HCT116 (cell line): Measurements from ENCODE around the gene SPG7. TPM values are rescaled to one million over a fixed set of nuclear protein-coding genes. Genes with fewer than 3 reads are reported as not detected.

Experiments
- ATAC-seq: fragments of 200-7000 bp; cut with Tn5 transposase; 2 replicates; pipeline ENCODE4 v1.9.1; 2020; ENCODE audit warnings: mild to moderate bottlenecking, moderate library complexity
- BruUV-seq: library from RNA; stranded (reverse); fragments of 400-500 nt; replicated peaks from 2 replicates; lab custom pipeline; 2021; lab: Mats Ljungman, UMichigan
- CTCF ChIA-PET: fragments of 300-600 bp; sonication (Branson Sonifier 250); formaldehyde crosslinking; loops from one replicate; lab custom pipeline; 2021; ENCODE audit warnings: antibody characterized with exemption; lab: Charles Lee
- POLR2A ChIA-PET: fragments of 300-600, 350-600 bp; sonication (Branson Sonifier 250); formaldehyde crosslinking; loops from one replicate; lab custom pipeline; 2021; ENCODE audit warnings: antibody characterized with exemption; lab: Charles Lee
- RAD21 ChIA-PET, 2 experiments: fragments of 300-600 bp; sonication (Branson Sonifier 250); formaldehyde crosslinking; loops; one replicate each; lab custom pipeline; 2023; ENCODE audit warnings: low total read pairs in 2 of 2; ENCODE audit not compliant: uncharacterized antibody in 2 of 2, unreplicated experiment in 2 of 2, low non-redundant PET in 1 of 2; lab: Charles Lee
- DNase-seq: peaks from one replicate; pipeline ENCODE4 v3.0.0-alpha.2; 2010; ENCODE audit warnings: low read depth, low spot score
- H2AFZ ChIP-seq: fragments of 200-600 bp; shearing (Covaris generic), sonication (generic); 2 replicates; pipeline ENCODE4 v1.6.1; 2017; ENCODE audit warnings: low read depth, mixed run types, mixed read lengths, antibody characterized with exemption, low read length; ENCODE audit not compliant: poor library complexity, severe bottlenecking
- H3K27ac ChIP-seq: 2 replicates; pipeline ENCODE4 v1.5.1; 2012; ENCODE audit warnings: low read depth, low read length
- H3K27me3 ChIP-seq: fragments of 200-600 bp; sonication (generic); 2 replicates; pipeline ENCODE4 v1.6.1; 2016; ENCODE audit warnings: mixed run types, low read length, mixed read lengths; ENCODE audit not compliant: insufficient read depth
- H3K36me3 ChIP-seq, 2 experiments: fragments of 200-500 bp in 1 of 2; fragments of 200-600 bp in 1 of 2; sonication (Bioruptor generic) in 1 of 2; sonication (generic) in 1 of 2; 2 replicates each; pipeline versions ENCODE4 v1.5.1 to v1.6.1; 2014 to 2016; ENCODE audit warnings: low read length in 2 of 2, inconsistent platforms in 1 of 2, mixed read lengths in 1 of 2, mixed run types in 1 of 2; ENCODE audit not compliant: insufficient read depth in 2 of 2, control insufficient read depth in 1 of 2
- H3K4me1 ChIP-seq, 2 experiments: fragments of 200-600 bp in 1 of 2; sonication (generic) in 1 of 2; 2 replicates each; pipeline versions ENCODE4 v1.5.1 to v1.6.1; 2012 to 2017; ENCODE audit warnings: low read length in 2 of 2, inconsistent platforms in 1 of 2, mild to moderate bottlenecking in 1 of 2, mixed read lengths in 1 of 2, mixed run types in 1 of 2, moderate library complexity in 1 of 2; ENCODE audit not compliant: insufficient read depth in 2 of 2, control insufficient read depth in 1 of 2
- H3K4me2 ChIP-seq: fragments of 200-600 bp; sonication (generic); 2 replicates; pipeline ENCODE4 v1.6.1; 2017; ENCODE audit warnings: mixed run types, low read length, mixed read lengths
- H3K4me3 ChIP-seq, 2 experiments: fragments of 200-600 bp in 1 of 2; sonication (generic) in 1 of 2; replicated peaks in 1 of 2; 2 replicates each; pipeline ENCODE4 v1.5.1; 2011 to 2016; ENCODE audit warnings: low read length in 2 of 2, control low read depth in 1 of 2, low read depth in 1 of 2, mild to moderate bottlenecking in 1 of 2, mixed read lengths in 1 of 2, mixed run types in 1 of 2
- H3K79me2 ChIP-seq: fragments of 200-600 bp; sonication (generic); 2 replicates; pipeline ENCODE4 v1.6.1; 2017; ENCODE audit warnings: mild to moderate bottlenecking, mixed run types, low read length, moderate library complexity, mixed read lengths; ENCODE audit not compliant: insufficient read depth
- H3K9ac ChIP-seq: fragments of 200-600 bp; sonication (generic); 2 replicates; pipeline ENCODE4 v1.6.1; 2016; ENCODE audit warnings: low read length, mixed read lengths
- H3K9me2 ChIP-seq: fragments of 200-600 bp; sonication (generic), shearing (Covaris generic); 2 replicates; pipeline ENCODE4 v1.6.1; 2017; ENCODE audit warnings: mixed run types, mild to moderate bottlenecking, moderate library complexity; ENCODE audit not compliant: insufficient read depth
- H3K9me3 ChIP-seq, 2 experiments: fragments of 200-500 bp in 1 of 2; fragments of 200-600 bp in 1 of 2; sonication (Bioruptor generic) in 1 of 2; sonication (generic) in 1 of 2; 2 replicates each; pipeline ENCODE4 v1.6.1; 2014 to 2017; ENCODE audit warnings: low read length in 2 of 2, mixed read lengths in 2 of 2, inconsistent platforms in 1 of 2, low read depth in 1 of 2, mild to moderate bottlenecking in 1 of 2, mixed run types in 1 of 2, moderate library complexity in 1 of 2; ENCODE audit not compliant: control insufficient read depth in 1 of 2, insufficient read depth in 1 of 2
- H4K20me1 ChIP-seq: fragments of 200-600 bp; sonication (generic), shearing (Covaris generic); 2 replicates; pipeline ENCODE4 v1.6.1; 2017; ENCODE audit warnings: mixed run types, mild to moderate bottlenecking, moderate library complexity; ENCODE audit not compliant: insufficient read depth
- CBX3 ChIP-seq: IDR thresholded peaks from 2 replicates; pipeline ENCODE4 v1.6.1; 2012; ENCODE audit warnings: low read depth
- CEBPB ChIP-seq: IDR thresholded peaks from 2 replicates; pipeline ENCODE4 v1.6.1; 2012; ENCODE audit warnings: low read depth
- EGR1 ChIP-seq: IDR thresholded peaks from 2 replicates; pipeline ENCODE4 v1.6.1; 2012; ENCODE audit warnings: low read depth
- ELF1 ChIP-seq: IDR thresholded peaks from 2 replicates; pipeline ENCODE4 v1.6.1; 2012; ENCODE audit warnings: low read depth, borderline replicate concordance
- EZH2 ChIP-seq: fragments of 200-600 bp; sonication (generic); IDR thresholded peaks from 2 replicates; pipeline ENCODE4 v1.6.1; 2017; ENCODE audit warnings: antibody characterized with exemption, mixed run types
- EZH2phosphoT487 ChIP-seq: fragments of 200-600 bp; IDR thresholded peaks from 2 replicates; pipeline ENCODE4 v1.6.1; 2018; ENCODE audit warnings: antibody characterized with exemption, borderline replicate concordance
- JUND ChIP-seq: IDR thresholded peaks from 2 replicates; pipeline ENCODE4 v1.6.1; 2012
- MAX ChIP-seq: IDR thresholded peaks from 2 replicates; pipeline ENCODE4 v1.6.1; 2012
- SIN3A ChIP-seq: IDR thresholded peaks from 2 replicates; pipeline ENCODE4 v1.6.1; 2012; ENCODE audit warnings: low read depth
- SP1 ChIP-seq: IDR thresholded peaks from 2 replicates; pipeline ENCODE4 v1.6.1; 2012; ENCODE audit warnings: low read depth
- SRF ChIP-seq: IDR thresholded peaks from 2 replicates; pipeline ENCODE4 v1.6.1; 2012; ENCODE audit warnings: low read depth
- TCF7L2 ChIP-seq: IDR thresholded peaks from 2 replicates; pipeline ENCODE4 v1.7.0; 2011; ENCODE audit warnings: borderline replicate concordance, inconsistent platforms; ENCODE audit not compliant: insufficient read depth, insufficient read length; ENCODE audit errors: extremely low read depth
- YY1 ChIP-seq: IDR thresholded peaks from 2 replicates; pipeline ENCODE4 v1.6.1; 2011; ENCODE audit warnings: low read length, low read depth, moderate library complexity, mild to moderate bottlenecking; ENCODE audit not compliant: insufficient replicate concordance; ENCODE audit errors: extremely low read depth
- ZNF274 ChIP-seq: fragments of 200-500 bp; sonication (Bioruptor generic); IDR thresholded peaks from 2 replicates; pipeline ENCODE4 v1.6.1; 2014; ENCODE audit warnings: mild to moderate bottlenecking, low read depth, low read length, inconsistent platforms
- intact Hi-C: fragments of 100-400 bp; cut with micrococcal nuclease; formaldehyde crosslinking; loops from 2 replicates; pipeline ENCODE4 v1.10.0; 2022
- total RNA-seq: library from RNA; stranded (reverse); gene quantifications from one replicate; pipeline ENCODE4 v1.2.1, GENCODE V29; 2021; ENCODE audit not compliant: unreplicated experiment
- TF ChIP-seq, protein P1 (sequence below), 3 experiments: fragments of 200-600 bp in 1 of 3; sonication (generic) in 1 of 3; IDR thresholded peaks in 2 of 3; conservative IDR thresholded peaks in 1 of 3; 2 replicates each; pipeline ENCODE4 v1.5.1; 2012 to 2017; ENCODE audit warnings: low read depth in 2 of 3, low read length in 2 of 3, antibody characterized with exemption in 1 of 3, borderline replicate concordance in 1 of 3, control low read depth in 1 of 3, mild to moderate bottlenecking in 1 of 3, mixed read lengths in 1 of 3, mixed run types in 1 of 3, moderate library complexity in 1 of 3; ENCODE audit not compliant: insufficient read depth in 1 of 3

Gene SPG7
- total RNA-seq, 1 experiment from 2014 or later, result 116 TPM

GRCh38 chr16:89599902-89600301 lies 91.7 kb downstream of the SPG7 start:
- BruUV-seq, result no TSS peak
- Histone ChIP-seq H2AFZ (no peak overlapping the region), H3K27ac (no peak overlapping the region; the same call in 1 of the 2 replicates), H3K9ac (no peak overlapping the region), H3K4me2 (peak overlapping the region; percentile 43), H4K20me1 (no peaks in the 10 kb centered on the region), H3K79me2 (no peaks in the 10 kb centered on the region), H3K4me1 (peaks cover 28 to 51% of the 10 kb centered on the region in 2 experiments), H3K27me3 (no peaks in the 10 kb centered on the region), H3K9me3 (no peaks in the 10 kb centered on the region), H3K4me3 (no peak overlapping the region), H3K36me3 (peaks cover 0 to 6% of the 10 kb centered on the region in 2 experiments; a peak in 1 of 4 replicates), H3K9me2 (no peaks in the 10 kb centered on the region)
- ChIA-PET CTCF (interaction anchor here (0.6 to 2.1 kb wide), 12 partner anchors 8 to 261 kb away, joined by 3 to 17 read pairs (median 4); partner anchors contain the start of gene CDK10), POLR2A (interaction anchor here (0.6 kb wide), 1 partner anchor 11 kb away, joined by 3 read pairs; no protein-coding TSS in a partner anchor), RAD21 (interaction anchor here in 1 of 2 experiments (0.8 to 1.7 kb wide), 3 partner anchors 38 to 42 kb away, joined by 3 to 10 read pairs (median 3); no protein-coding TSS in a partner anchor)
- TF ChIP-seq EZH2phosphoT487, result no peak
- TF ChIP-seq EZH2, result no peak
- no peak for TF ChIP-seq SRF
- TF ChIP-seq, protein P1, sequence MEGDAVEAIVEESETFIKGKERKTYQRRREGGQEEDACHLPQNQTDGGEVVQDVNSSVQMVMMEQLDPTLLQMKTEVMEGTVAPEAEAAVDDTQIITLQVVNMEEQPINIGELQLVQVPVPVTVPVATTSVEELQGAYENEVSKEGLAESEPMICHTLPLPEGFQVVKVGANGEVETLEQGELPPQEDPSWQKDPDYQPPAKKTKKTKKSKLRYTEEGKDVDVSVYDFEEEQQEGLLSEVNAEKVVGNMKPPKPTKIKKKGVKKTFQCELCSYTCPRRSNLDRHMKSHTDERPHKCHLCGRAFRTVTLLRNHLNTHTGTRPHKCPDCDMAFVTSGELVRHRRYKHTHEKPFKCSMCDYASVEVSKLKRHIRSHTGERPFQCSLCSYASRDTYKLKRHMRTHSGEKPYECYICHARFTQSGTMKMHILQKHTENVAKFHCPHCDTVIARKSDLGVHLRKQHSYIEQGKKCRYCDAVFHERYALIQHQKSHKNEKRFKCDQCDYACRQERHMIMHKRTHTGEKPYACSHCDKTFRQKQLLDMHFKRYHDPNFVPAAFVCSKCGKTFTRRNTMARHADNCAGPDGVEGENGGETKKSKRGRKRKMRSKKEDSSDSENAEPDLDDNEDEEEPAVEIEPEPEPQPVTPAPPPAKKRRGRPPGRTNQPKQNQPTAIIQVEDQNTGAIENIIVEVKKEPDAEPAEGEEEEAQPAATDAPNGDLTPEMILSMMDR (IDR thresholded peaks at IDR 0.05 in 2 of 3, conservative IDR thresholded peaks at IDR 0.05 in 1 of 3; ENCODE audit: borderline replicate concordance in 1 of 3, insufficient read depth in 1 of 3, low read depth in 2 of 3, low read length in 2 of 3), result no peak
- TF ChIP-seq ZNF274, result no peak
- TF ChIP-seq SP1, result no peak
- TF ChIP-seq SIN3A, result no peak
- TF ChIP-seq JUND, result no peak
- no peak for TF ChIP-seq CEBPB
- no peak for TF ChIP-seq CBX3
- TF ChIP-seq YY1, result no peak
- TF ChIP-seq MAX, result no peak
- TF ChIP-seq ELF1, result no peak
- no peak for TF ChIP-seq TCF7L2
- TF ChIP-seq EGR1, result no peak
- ATAC-seq (no peak), DNase-seq (no peak)
- intact Hi-C loops, result loop anchor here (1.0 to 2.0 kb wide), 2 partner anchors 41 to 67 kb away; no protein-coding TSS in a partner anchor
